H9 (cell line): ENCODE results near the gene TXLNG. TPM values are rescaled to one million over a fixed set of nuclear protein-coding genes. Genes with fewer than 3 reads are reported as not detected.

Source experiments
- DNase-seq: peaks from one replicate; pipeline ENCODE4 v3.0.0-alpha.2; 2017
- H2AFZ ChIP-seq: one replicate; pipeline ENCODE4 v1.6.1; 2013; ENCODE audit warnings: mild to moderate bottlenecking, low read length, control low read depth, moderate library complexity
- H2AK5ac ChIP-seq: 2 replicates; pipeline ENCODE4 v1.6.1; 2013; ENCODE audit warnings: low read length, control low read depth, mixed read lengths; ENCODE audit not compliant: insufficient read length
- H2BK120ac ChIP-seq: one replicate; pipeline ENCODE4 v1.6.1; 2013; ENCODE audit warnings: low read depth, mild to moderate bottlenecking, low read length, control low read depth, inconsistent platforms; ENCODE audit not compliant: poor library complexity, severe bottlenecking
- H2BK12ac ChIP-seq: 2 replicates; pipeline ENCODE4 v1.6.1; 2013; ENCODE audit warnings: low read length, control low read depth, mixed read lengths, low read depth; ENCODE audit not compliant: insufficient read length
- H2BK15ac ChIP-seq: 2 replicates; pipeline ENCODE4 v1.6.1; 2013; ENCODE audit warnings: low read depth, low read length, control low read depth
- H2BK20ac ChIP-seq: one replicate; pipeline ENCODE4 v1.6.1; 2013; ENCODE audit warnings: low read depth, mild to moderate bottlenecking, low read length, control low read depth, inconsistent platforms; ENCODE audit not compliant: poor library complexity, severe bottlenecking
- H2BK5ac ChIP-seq: 2 replicates; pipeline ENCODE4 v1.6.1; 2013; ENCODE audit warnings: low read length, control low read depth, mixed read lengths; ENCODE audit not compliant: insufficient read length
- H3K14ac ChIP-seq: 2 replicates; pipeline ENCODE4 v1.6.1; 2013; ENCODE audit warnings: low read length, control low read depth; ENCODE audit not compliant: insufficient read depth
- H3K18ac ChIP-seq: 2 replicates; pipeline ENCODE4 v1.6.1; 2013; ENCODE audit warnings: low read depth, mild to moderate bottlenecking, mixed read lengths, low read length, control low read depth; ENCODE audit not compliant: insufficient read length
- H3K23ac ChIP-seq: 2 replicates; pipeline ENCODE4 v1.6.1; 2013; ENCODE audit warnings: low read length, control low read depth, mixed read lengths, low read depth; ENCODE audit not compliant: insufficient read length
- H3K23me2 ChIP-seq: 2 replicates; pipeline ENCODE4 v1.6.1; 2013; ENCODE audit warnings: low read depth, mild to moderate bottlenecking, mixed read lengths, low read length, control low read depth; ENCODE audit not compliant: insufficient read length, poor library complexity, severe bottlenecking
- H3K27ac ChIP-seq: 2 replicates; pipeline ENCODE4 v1.5.1; 2013; ENCODE audit warnings: low read length, control low read depth, mixed read lengths, low read depth; ENCODE audit not compliant: insufficient read length
- H3K27me3 ChIP-seq: 2 replicates; pipeline ENCODE4 v1.6.1; 2013; ENCODE audit warnings: low read length, control low read depth, inconsistent platforms; ENCODE audit not compliant: insufficient read depth
- H3K4ac ChIP-seq: 2 replicates; pipeline ENCODE4 v1.6.1; 2013; ENCODE audit warnings: low read depth, mild to moderate bottlenecking, control low read depth, inconsistent platforms, low read length, moderate library complexity
- H3K4me1 ChIP-seq: 2 replicates; pipeline ENCODE4 v1.6.1; 2013; ENCODE audit warnings: low read length, control low read depth, inconsistent platforms; ENCODE audit not compliant: insufficient read depth
- H3K4me2 ChIP-seq: 2 replicates; pipeline ENCODE4 v1.6.1; 2013; ENCODE audit warnings: low read length, control low read depth, mixed read lengths; ENCODE audit not compliant: insufficient read length, insufficient read depth
- H3K56ac ChIP-seq: 2 replicates; pipeline ENCODE4 v1.6.1; 2013; ENCODE audit warnings: low read depth, mild to moderate bottlenecking, mixed read lengths, low read length, control low read depth; ENCODE audit not compliant: insufficient read length
- H3K79me1 ChIP-seq: 2 replicates; pipeline ENCODE4 v1.6.1; 2013; ENCODE audit warnings: low read depth, mild to moderate bottlenecking, moderate library complexity, low read length, control low read depth, inconsistent platforms; ENCODE audit not compliant: insufficient read depth, poor library complexity, severe bottlenecking
- H3K79me2 ChIP-seq: 2 replicates; pipeline ENCODE4 v1.6.1; 2013; ENCODE audit warnings: low read length, control low read depth, inconsistent platforms; ENCODE audit not compliant: insufficient read depth
- H3K9ac ChIP-seq: 2 replicates; pipeline ENCODE4 v1.6.1; 2013; ENCODE audit warnings: low read length, control low read depth, mixed read lengths; ENCODE audit not compliant: insufficient read length; ENCODE audit errors: extremely low read depth
- H3K9me3 ChIP-seq: one replicate; pipeline ENCODE4 v1.6.1; 2013; ENCODE audit warnings: low read depth, low read length, inconsistent platforms; ENCODE audit not compliant: control insufficient read depth
- H3T11ph ChIP-seq: one replicate; pipeline ENCODE4 v1.6.1; 2013; ENCODE audit warnings: mild to moderate bottlenecking, low read length, control low read depth, inconsistent platforms
- H4K20me1 ChIP-seq: one replicate; pipeline ENCODE4 v1.6.1; 2013; ENCODE audit not compliant: control insufficient read depth, insufficient read length, insufficient read depth
- H4K5ac ChIP-seq: 2 replicates; pipeline ENCODE4 v1.6.1; 2013; ENCODE audit warnings: low read depth, mild to moderate bottlenecking, mixed read lengths, low read length, control low read depth; ENCODE audit not compliant: insufficient read length
- H4K8ac ChIP-seq: replicated peaks from 2 replicates; pipeline ENCODE4 v1.6.1; 2013; ENCODE audit warnings: low read length, control low read depth, mixed read lengths, low read depth; ENCODE audit not compliant: insufficient read length
- H4K91ac ChIP-seq: 2 replicates; pipeline ENCODE4 v1.6.1; 2013; ENCODE audit warnings: low read depth, mild to moderate bottlenecking, moderate library complexity, mixed read lengths, low read length, control low read depth; ENCODE audit not compliant: insufficient read length
- H3K27ac Mint-ChIP-seq, 3 experiments: 2 replicates in 2 of 3; 3 replicates in 1 of 3; pipeline ENCODE4 v1.8.0; 2020 to 2021; ENCODE audit warnings: mixed read lengths in 3 of 3, mild to moderate bottlenecking in 1 of 3, moderate library complexity in 1 of 3
- H3K27me3 Mint-ChIP-seq: 2 replicates; pipeline ENCODE4 v1.8.0; 2021; ENCODE audit warnings: low read depth, mild to moderate bottlenecking, moderate library complexity, mixed read lengths
- H3K36me3 Mint-ChIP-seq, 3 experiments: 2 replicates in 2 of 3; 3 replicates in 1 of 3; pipeline ENCODE4 v1.8.0; 2020 to 2021; ENCODE audit warnings: low read depth in 3 of 3, mixed read lengths in 3 of 3; ENCODE audit not compliant: insufficient read depth in 1 of 3
- H3K4me1 Mint-ChIP-seq, 2 experiments: 2 replicates each; pipeline ENCODE4 v1.8.0; 2020; ENCODE audit warnings: mixed read lengths in 2 of 2
- H3K4me3 Mint-ChIP-seq, 2 experiments: 2 replicates in 1 of 2; 3 replicates in 1 of 2; pipeline ENCODE4 v1.8.0; 2020 to 2021; ENCODE audit warnings: mild to moderate bottlenecking in 2 of 2, mixed read lengths in 2 of 2, moderate library complexity in 1 of 2
- H3K9me3 Mint-ChIP-seq, 2 experiments: 2 replicates in 1 of 2; 3 replicates in 1 of 2; pipeline ENCODE4 v1.8.0; 2020; ENCODE audit warnings: mild to moderate bottlenecking in 2 of 2, mixed read lengths in 2 of 2, moderate library complexity in 1 of 2
- CTCF ChIP-seq: fragments of 200-600 bp; sonication (generic); conservative IDR thresholded peaks from 3 replicates; pipeline ENCODE4 v1.8.0; 2021; ENCODE audit warnings: antibody characterized with exemption, mild to moderate bottlenecking
- total RNA-seq: library from RNA; stranded (reverse); gene quantifications from 2 replicates; pipeline ENCODE4 v1.2.1, GENCODE V29; 2021

The TXLNG gene
- total RNA-seq, 1 experiment from 2014 or later, result 90.7 TPM

GRCh38 chrX:16778545-16778944, 7.7 kb upstream of the TXLNG start:
- no peak overlapping the region for H3K4ac ChIP-seq
- no peak overlapping the region for H2BK15ac ChIP-seq
- no peaks in the 10 kb centered on the region for H3K27me3 Mint-ChIP-seq
- H2BK120ac ChIP-seq, result no peak overlapping the region
- no peak overlapping the region for H3K4me3 Mint-ChIP-seq
- no peak for DNase-seq
- no peaks in the 10 kb centered on the region for H3K27me3 ChIP-seq
- no peak overlapping the region for H3K27ac ChIP-seq
- H3K4me1 ChIP-seq, result no peaks in the 10 kb centered on the region; the same call in 1 of the 2 replicates
- no peak overlapping the region for H4K91ac ChIP-seq
- H3K9me3 ChIP-seq, result no peaks in the 10 kb centered on the region
- H3K9ac ChIP-seq, result no peak overlapping the region
- H3K56ac ChIP-seq, result no peak overlapping the region
- peaks cover 0 to 8% (median 1%) of the 10 kb centered on the region in 3 experiments; a peak in 5 of 7 replicates for H3K36me3 Mint-ChIP-seq
- H3K27ac Mint-ChIP-seq, result no peak overlapping the region
- H3K79me1 ChIP-seq, result no peaks in the 10 kb centered on the region
- H3K23me2 ChIP-seq, result no peaks in the 10 kb centered on the region
- H2BK12ac ChIP-seq, result no peak overlapping the region
- no peak overlapping the region for H2BK20ac ChIP-seq
- H3K18ac ChIP-seq, result no peak overlapping the region
- H3K14ac ChIP-seq, result no peak overlapping the region
- no peak overlapping the region for H4K5ac ChIP-seq
- no peaks in the 10 kb centered on the region for H3K79me2 ChIP-seq
- TF ChIP-seq CTCF, result no peak
- H2AK5ac ChIP-seq, result no peak overlapping the region
- H3T11ph ChIP-seq, result no peak overlapping the region
- H3K4me2 ChIP-seq, result no peak overlapping the region
- H4K20me1 ChIP-seq, result no peaks in the 10 kb centered on the region
- no peak overlapping the region for H4K8ac ChIP-seq
- peaks cover 0 to 2% of the 10 kb centered on the region in 2 experiments; a peak in 1 of 4 replicates for H3K4me1 Mint-ChIP-seq
- no peak overlapping the region for H3K23ac ChIP-seq
- H2BK5ac ChIP-seq, result no peak overlapping the region
- no peak overlapping the region for H2AFZ ChIP-seq
- H3K9me3 Mint-ChIP-seq, result peaks cover 0 to 2% of the 10 kb centered on the region in 2 experiments; a peak in 2 of 5 replicates
